HG03520 (cell line): ENCODE data around the gene MFN1.
"Not testable (repeated sequence)": the region's sequence is repeated elsewhere in the genome, so short reads cannot be mapped to it uniquely, and the experiment has no call there.

Experiments used
- ATAC-seq: cut with Tn5 transposase; IDR thresholded peaks from one replicate; pipeline ENCODE4 v1.9.1; 2021; ENCODE audit warnings: mild to moderate bottlenecking, moderate library complexity; ENCODE audit not compliant: unreplicated experiment

Gene MFN1

GRCh38 chr3:179347345-179348194 lies at the start of gene MFN1:
MFN1 (plus strand) TSS chr3:179347709; CDS start chr3:179348852, 1,143 bp downstream.
- peak; percentile 87 for ATAC-seq

GRCh38 chr3:179297971-179298725 lies 49.4 kb upstream of the MFN1 start:
- no peak for ATAC-seq

- ATAC-seq = no peak
Measured at GRCh38 chr3:179299316-179299715, 48.2 kb upstream of the MFN1 start.

GRCh38 chr3:179299999-179300613 lies 47.4 kb upstream of the MFN1 start:
- ATAC-seq = no peak

GRCh38 chr3:179301645-179302044 lies 45.9 kb upstream of the MFN1 start:
- no peak for ATAC-seq

- no peak for ATAC-seq
Measured at GRCh38 chr3:179302111-179302510, 45.4 kb upstream of the MFN1 start.

- no peak for ATAC-seq
Measured at GRCh38 chr3:179304605-179305004, 42.9 kb upstream of the MFN1 start.

- not testable (repeated sequence) for ATAC-seq
Measured at GRCh38 chr3:179307362-179307761, 40.1 kb upstream of the MFN1 start.

GRCh38 chr3:179308001-179308400 lies 39.5 kb upstream of the MFN1 start:
- no peak for ATAC-seq

GRCh38 chr3:179309225-179310078 lies 38.1 kb upstream of the MFN1 start:
- peak; percentile 93 for ATAC-seq

GRCh38 chr3:179318876-179319275 lies 28.6 kb upstream of the MFN1 start:
- ATAC-seq = no peak

GRCh38 chr3:179321668-179322285 lies 25.7 kb upstream of the MFN1 start:
- no peak for ATAC-seq

- peak; percentile 76 for ATAC-seq
Measured at GRCh38 chr3:179322286-179323196, 25.0 kb upstream of the MFN1 start, which contains the start of gene ZNF639. ZNF639 (plus strand) TSS chr3:179323031; CDS start chr3:179328294, 5,263 bp downstream.

GRCh38 chr3:179323197-179324110 lies 24.1 kb upstream of the MFN1 start:
- ATAC-seq = peak; percentile 28

- no peak for ATAC-seq
Measured at GRCh38 chr3:179324270-179324754, 23.2 kb upstream of the MFN1 start.

- no peak for ATAC-seq
Measured at GRCh38 chr3:179330438-179330837, 17.1 kb upstream of the MFN1 start.

- ATAC-seq = no peak
Measured at GRCh38 chr3:179332240-179332639, 15.3 kb upstream of the MFN1 start.

- ATAC-seq = no peak
Measured at GRCh38 chr3:179333084-179333483, 14.4 kb upstream of the MFN1 start.
